ENCODE measurements around the gene STEEP1.

STEEP1 gene

DNA sequence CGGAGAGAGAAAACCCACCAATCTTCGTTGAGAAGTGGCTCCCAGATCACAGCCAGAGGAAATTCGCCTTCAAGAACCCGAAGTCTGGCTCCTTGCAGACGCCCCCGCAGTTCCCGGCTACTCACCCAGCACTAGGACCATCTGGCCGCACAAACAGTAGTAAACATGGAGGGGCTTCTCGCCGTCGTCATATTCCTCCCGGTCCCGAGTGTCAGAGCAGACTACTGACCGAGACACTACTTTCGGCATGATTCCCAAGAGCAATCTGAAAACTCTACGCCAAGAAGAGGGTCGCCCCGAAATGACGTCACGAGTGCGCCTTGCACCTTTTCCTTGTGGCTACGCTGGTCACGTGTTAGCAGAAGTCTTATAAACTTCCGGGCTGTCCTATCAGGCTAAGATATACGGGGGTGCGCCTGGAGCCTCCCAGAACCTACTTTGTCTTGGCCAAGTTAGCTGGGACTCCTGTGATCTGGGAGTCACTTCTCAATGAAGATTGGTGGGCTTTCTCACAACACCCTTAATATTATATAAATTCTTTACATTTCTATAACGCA, at the start of gene STEEP1:
Gene STEEP1 (minus strand): TSS at position 303 of the 557 bp plus-strand sequence. CDS start 54 bp downstream, at position 249.
- peak within 1 kb of the TSS; percentile 64 for H3K4me3 ChIP-seq (ENCODE audit: low read depth, low read length)
- TF ChIP-seq, protein P1, sequence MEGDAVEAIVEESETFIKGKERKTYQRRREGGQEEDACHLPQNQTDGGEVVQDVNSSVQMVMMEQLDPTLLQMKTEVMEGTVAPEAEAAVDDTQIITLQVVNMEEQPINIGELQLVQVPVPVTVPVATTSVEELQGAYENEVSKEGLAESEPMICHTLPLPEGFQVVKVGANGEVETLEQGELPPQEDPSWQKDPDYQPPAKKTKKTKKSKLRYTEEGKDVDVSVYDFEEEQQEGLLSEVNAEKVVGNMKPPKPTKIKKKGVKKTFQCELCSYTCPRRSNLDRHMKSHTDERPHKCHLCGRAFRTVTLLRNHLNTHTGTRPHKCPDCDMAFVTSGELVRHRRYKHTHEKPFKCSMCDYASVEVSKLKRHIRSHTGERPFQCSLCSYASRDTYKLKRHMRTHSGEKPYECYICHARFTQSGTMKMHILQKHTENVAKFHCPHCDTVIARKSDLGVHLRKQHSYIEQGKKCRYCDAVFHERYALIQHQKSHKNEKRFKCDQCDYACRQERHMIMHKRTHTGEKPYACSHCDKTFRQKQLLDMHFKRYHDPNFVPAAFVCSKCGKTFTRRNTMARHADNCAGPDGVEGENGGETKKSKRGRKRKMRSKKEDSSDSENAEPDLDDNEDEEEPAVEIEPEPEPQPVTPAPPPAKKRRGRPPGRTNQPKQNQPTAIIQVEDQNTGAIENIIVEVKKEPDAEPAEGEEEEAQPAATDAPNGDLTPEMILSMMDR (IDR thresholded peaks at IDR 0.05; ENCODE audit: low read depth, low read length): no peak
- peak; percentile 92 for DNase-seq (ENCODE audit: low read depth, low spot score)
- in situ Hi-C loops (cut with HindIII; ENCODE audit: low sequenced_read_pairs): no loop called here

DNA sequence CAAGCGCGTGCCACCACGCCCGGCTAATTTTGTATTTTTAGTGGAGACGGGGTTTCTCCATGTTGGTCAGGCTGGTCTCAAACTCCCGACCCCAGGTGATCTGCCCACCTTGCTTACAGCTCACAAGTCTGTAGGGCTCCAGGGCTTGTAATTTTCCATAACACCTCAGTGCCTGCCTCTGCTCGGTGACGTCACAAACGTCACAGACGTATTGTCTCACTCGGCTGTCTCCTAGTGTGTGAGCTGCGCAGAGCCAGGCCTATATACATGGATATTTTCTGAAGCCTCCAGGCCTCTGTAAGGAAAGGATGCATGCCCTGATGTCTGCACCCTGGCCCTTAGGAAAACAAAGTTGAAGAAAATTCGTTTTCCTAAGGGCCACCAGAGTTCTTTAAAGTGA, 49.6 kb upstream of the STEEP1 start:
- in situ Hi-C loops (cut with HindIII; ENCODE audit: low sequenced_read_pairs): no loop called here
- DNase-seq (ENCODE audit: low read depth, low spot score): no peak
- TF ChIP-seq, protein P1 (IDR thresholded peaks at IDR 0.05; ENCODE audit: low read depth, low read length): no peak
- no peak overlapping the region for H3K4me3 ChIP-seq (ENCODE audit: low read depth, low read length)

DNA sequence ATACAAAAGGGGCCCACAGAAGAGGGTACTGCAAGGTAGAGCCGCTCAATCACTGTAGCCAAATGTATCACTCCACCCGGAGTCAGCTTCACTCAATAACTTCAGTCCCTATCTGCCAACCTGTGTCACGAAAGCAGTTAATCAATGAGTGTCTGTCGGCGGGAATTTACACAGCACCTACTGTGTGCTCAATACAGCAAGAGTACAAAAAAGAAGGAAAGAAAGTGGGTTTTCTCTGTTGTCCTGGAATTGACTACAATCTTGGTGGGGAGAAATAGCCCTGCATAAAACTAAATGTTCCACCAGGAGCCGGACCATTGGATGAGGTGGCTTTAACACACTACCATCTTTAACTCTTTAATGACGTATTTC, 41.8 kb upstream of the STEEP1 start:
- in situ Hi-C loops (cut with HindIII; ENCODE audit: low sequenced_read_pairs): no loop called here
- H3K4me3 ChIP-seq (ENCODE audit: low read depth, low read length): peak overlapping the region; percentile 79
- DNase-seq (ENCODE audit: low read depth, low spot score): no peak
- TF ChIP-seq, protein P1 (IDR thresholded peaks at IDR 0.05; ENCODE audit: low read depth, low read length): no peak

DNA sequence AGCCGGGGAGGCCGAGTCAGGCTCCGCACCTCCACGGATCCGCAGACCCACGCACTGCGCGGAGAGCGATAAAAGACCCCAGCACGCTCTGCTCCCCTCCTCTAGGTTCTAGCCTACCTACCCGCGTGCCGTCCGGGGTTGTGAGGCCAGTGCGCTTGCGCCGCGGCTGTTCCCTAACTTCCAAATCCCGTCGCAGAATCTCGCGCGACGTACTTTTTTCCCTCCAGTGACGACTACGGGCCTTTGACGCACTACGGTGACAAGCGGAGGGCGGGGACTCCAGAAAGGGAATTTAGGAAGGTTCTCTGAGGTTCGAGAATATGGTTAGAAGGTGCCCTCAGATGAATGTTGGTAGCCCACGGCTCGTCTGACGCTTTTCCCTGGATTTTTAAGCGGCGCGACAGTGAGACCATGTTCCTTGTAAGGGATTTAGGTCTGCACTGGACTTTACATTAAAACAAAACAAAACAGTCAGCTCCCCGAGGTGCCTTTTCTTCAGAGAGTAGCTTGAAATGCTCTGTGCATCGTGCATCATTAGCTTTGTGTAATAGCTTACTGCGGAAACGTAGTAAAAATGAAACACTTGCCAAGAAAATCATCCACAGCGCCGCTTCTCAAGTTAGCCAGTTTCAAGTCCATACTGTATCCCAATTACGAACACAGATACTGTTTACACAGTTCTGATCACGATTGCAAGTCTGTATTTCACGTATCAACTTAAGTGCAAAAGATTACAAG, 41.2 kb upstream of the STEEP1 start, which contains the start of gene NKRF:
Gene NKRF (minus strand): TSS at position 145 of the 738 bp plus-strand sequence.
- peak within 1 kb of the TSS; percentile 79 for H3K4me3 ChIP-seq (ENCODE audit: low read depth, low read length)
- in situ Hi-C loops (cut with HindIII; ENCODE audit: low sequenced_read_pairs): no loop called here
- peak; percentile 92 for DNase-seq (ENCODE audit: low read depth, low spot score)
- TF ChIP-seq, protein P1 (IDR thresholded peaks at IDR 0.05; ENCODE audit: low read depth, low read length): no peak

DNA sequence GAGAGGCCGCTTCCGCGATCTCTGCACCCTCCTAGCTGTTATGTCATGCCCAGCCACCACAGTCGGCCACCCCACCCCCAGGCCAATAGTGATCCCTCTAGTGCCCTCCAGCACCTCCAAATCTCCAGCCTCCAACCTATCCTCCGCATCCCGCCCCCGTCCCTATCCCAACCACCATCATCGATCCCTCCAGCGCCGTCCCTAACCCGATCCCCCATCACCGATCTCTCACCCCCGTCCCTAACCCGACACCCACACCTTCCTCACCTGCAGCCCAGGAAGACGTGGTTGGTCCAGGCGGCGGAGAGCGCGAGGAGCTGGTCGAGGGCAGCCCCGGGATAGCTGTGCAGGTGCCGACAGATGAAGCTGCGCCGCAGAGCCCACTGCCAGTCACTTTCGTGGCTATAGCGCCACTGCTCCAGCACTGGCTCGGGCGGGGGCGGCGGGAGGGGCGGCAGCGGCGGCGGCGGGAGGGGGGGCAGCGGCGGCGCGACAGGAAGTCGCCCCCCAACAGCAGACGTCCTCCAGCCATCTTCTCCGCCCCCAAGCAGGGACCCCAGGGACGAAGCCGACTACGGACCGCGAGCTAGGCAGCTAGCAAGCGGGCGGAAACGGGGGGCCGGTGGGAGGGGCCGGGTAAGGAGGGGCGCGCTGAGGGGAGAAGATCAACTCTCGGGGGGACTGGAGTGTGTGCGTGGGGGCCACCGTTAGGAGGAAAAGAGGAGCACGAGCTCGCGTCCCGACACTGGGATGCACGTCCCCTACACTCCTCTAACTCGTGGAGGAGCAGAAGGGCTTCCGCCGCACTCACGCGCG, 40.5 kb upstream of the STEEP1 start:
- H3K4me3 ChIP-seq (ENCODE audit: low read depth, low read length): peak overlapping the region; percentile 79
- in situ Hi-C loops (cut with HindIII; ENCODE audit: low sequenced_read_pairs): no loop called here
- no peak for DNase-seq (ENCODE audit: low read depth, low spot score)
- TF ChIP-seq, protein P1 (IDR thresholded peaks at IDR 0.05; ENCODE audit: low read depth, low read length): no peak

DNA sequence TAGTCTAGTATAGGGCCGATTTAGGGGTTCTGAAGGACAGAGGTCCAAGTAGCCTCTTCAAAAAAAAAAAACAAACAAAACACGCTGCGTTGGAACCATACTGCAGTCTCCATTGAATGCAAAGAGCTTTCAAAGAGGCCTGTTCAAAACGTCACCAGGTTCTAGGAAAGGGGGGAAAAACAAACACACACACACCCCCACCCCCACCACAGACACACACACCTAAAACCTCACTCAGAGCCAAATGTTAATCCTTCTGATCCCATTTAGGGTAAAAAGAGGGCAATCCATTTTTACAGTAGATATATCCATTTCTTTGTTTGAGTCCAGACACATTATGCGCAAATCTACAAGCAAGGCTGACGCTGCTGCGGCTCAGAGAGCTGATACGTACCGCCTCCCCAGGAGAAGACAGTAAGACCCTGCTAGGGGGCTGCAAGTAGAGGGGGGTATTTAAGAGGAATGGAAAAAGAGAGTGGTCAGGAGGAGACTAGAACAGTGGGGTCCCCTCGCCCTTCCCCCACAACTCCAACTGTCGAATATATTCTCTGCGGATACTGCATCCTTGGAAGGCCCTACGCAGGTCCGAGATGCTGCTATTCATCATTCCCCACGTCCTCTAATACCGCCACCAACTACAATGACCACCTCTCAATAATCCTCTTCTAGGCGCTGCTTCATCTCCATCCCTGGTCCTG, 39.7 kb upstream of the STEEP1 start:
- H3K4me3 ChIP-seq (ENCODE audit: low read depth, low read length): peak overlapping the region; percentile 79
- DNase-seq (ENCODE audit: low read depth, low spot score): no peak
- in situ Hi-C loops (cut with HindIII; ENCODE audit: low sequenced_read_pairs): no loop called here
- TF ChIP-seq, protein P1 (IDR thresholded peaks at IDR 0.05; ENCODE audit: low read depth, low read length): no peak
